GM23338 (cell line): ENCODE data around the gene SPACA7. TPM values are rescaled to one million over a fixed set of nuclear protein-coding genes. Genes with fewer than 3 reads are reported as not detected.

ENCODE experiments used
- ATAC-seq: fragments of 200-7000 bp; cut with Tn5 transposase; 3 replicates; pipeline ENCODE4 v1.9.1; 2020
- DNase-seq: peaks from one replicate; pipeline ENCODE4 v3.0.0-alpha.2; 2015; ENCODE audit warnings: low spot score
- H2AFZ ChIP-seq: fragments of 200-600 bp; sonication (generic); 2 replicates; pipeline ENCODE4 v1.8.0; 2016; ENCODE audit warnings: antibody characterized with exemption, mild to moderate bottlenecking, moderate library complexity
- H3F3A ChIP-seq: fragments of 200-600 bp; sonication (generic); replicated peaks from 2 replicates; pipeline ENCODE4 v1.8.0; 2017; ENCODE audit warnings: antibody characterized with exemption, mixed run types, low read depth
- H3K27ac ChIP-seq: fragments of 200-600 bp; sonication (generic); 2 replicates; pipeline ENCODE4 v1.6.1; 2016; ENCODE audit warnings: low read depth
- H3K27me3 ChIP-seq: fragments of 200-600 bp; sonication (generic); 2 replicates; pipeline ENCODE4 v1.8.0; 2016; ENCODE audit warnings: mild to moderate bottlenecking, mixed run types, moderate library complexity; ENCODE audit not compliant: insufficient read depth
- H3K36me3 ChIP-seq: fragments of 200-600 bp; sonication (generic); 2 replicates; pipeline ENCODE4 v1.8.0; 2016; ENCODE audit warnings: mild to moderate bottlenecking; ENCODE audit not compliant: insufficient read depth
- H3K4me1 ChIP-seq: fragments of 200-600 bp; sonication (generic); 2 replicates; pipeline ENCODE4 v1.8.0; 2016; ENCODE audit warnings: mild to moderate bottlenecking, moderate library complexity; ENCODE audit not compliant: insufficient read depth
- H3K4me2 ChIP-seq: fragments of 200-600 bp; sonication (generic); 2 replicates; pipeline ENCODE4 v1.7.1; 2017; ENCODE audit warnings: mixed run types
- H3K4me3 ChIP-seq: fragments of 200-600 bp; sonication (generic); 2 replicates; pipeline ENCODE4 v1.6.1; 2016; ENCODE audit warnings: mixed run types
- H3K79me2 ChIP-seq: fragments of 200-600 bp; sonication (generic); replicated peaks from 2 replicates; pipeline ENCODE4 v1.8.0; 2017; ENCODE audit warnings: mild to moderate bottlenecking; ENCODE audit not compliant: insufficient read depth
- H3K9me2 ChIP-seq: fragments of 200-600 bp; sonication (generic); 2 replicates; pipeline ENCODE4 v1.8.0; 2017; ENCODE audit not compliant: insufficient read depth
- H4K20me1 ChIP-seq: fragments of 200-600 bp; sonication (generic); replicated peaks from 2 replicates; pipeline ENCODE4 v1.8.0; 2017; ENCODE audit warnings: mild to moderate bottlenecking; ENCODE audit not compliant: insufficient read depth
- H3K27ac Mint-ChIP-seq: 2 replicates; pipeline ENCODE4 v1.8.0; 2020; ENCODE audit warnings: inconsistent platforms, mild to moderate bottlenecking, moderate library complexity, mixed read lengths
- H3K27me3 Mint-ChIP-seq: 3 replicates; pipeline ENCODE4 v1.8.0; 2022; ENCODE audit warnings: low read depth, mild to moderate bottlenecking, moderate library complexity, mixed read lengths, inconsistent platforms; ENCODE audit not compliant: insufficient read depth, poor library complexity
- H3K36me3 Mint-ChIP-seq: 3 replicates; pipeline ENCODE4 v1.8.0; 2021; ENCODE audit warnings: low read depth, mild to moderate bottlenecking, inconsistent platforms, moderate library complexity, mixed read lengths
- H3K4me1 Mint-ChIP-seq: 3 replicates; pipeline ENCODE4 v1.8.0; 2020; ENCODE audit warnings: mild to moderate bottlenecking, inconsistent platforms, mixed read lengths
- H3K4me3 Mint-ChIP-seq: 3 replicates; pipeline ENCODE4 v1.8.0; 2021; ENCODE audit warnings: moderate library complexity, mild to moderate bottlenecking, inconsistent platforms, mixed read lengths
- H3K9me3 Mint-ChIP-seq: 3 replicates; pipeline ENCODE4 v1.8.0; 2020; ENCODE audit warnings: moderate library complexity, mild to moderate bottlenecking, inconsistent platforms, mixed read lengths
- CREB1 ChIP-seq: fragments of 250-450 bp; sonication (Bioruptor Pico); IDR thresholded peaks from 2 replicates; pipeline ENCODE4 v1.5.0; 2020; ENCODE audit warnings: low read depth, mild to moderate bottlenecking, moderate library complexity
- EZH2 ChIP-seq: fragments of 200-600 bp; sonication (generic); IDR thresholded peaks from one replicate; pipeline ENCODE4 v1.8.0; 2017; ENCODE audit warnings: antibody characterized with exemption, mild to moderate bottlenecking, low read depth; ENCODE audit not compliant: unreplicated experiment
- EZH2phosphoT487 ChIP-seq: fragments of 200-600 bp; sonication (generic); IDR thresholded peaks from one replicate; pipeline ENCODE4 v1.8.1; 2018; ENCODE audit warnings: antibody characterized with exemption; ENCODE audit not compliant: unreplicated experiment
- POLR2AphosphoS5 ChIP-seq: IDR thresholded peaks from 2 replicates; pipeline ENCODE4 v1.6.1; 2016; ENCODE audit warnings: antibody characterized with exemption, low read depth
- REST ChIP-seq: IDR thresholded peaks from one replicate; pipeline ENCODE4 v1.6.1; 2018; ENCODE audit warnings: antibody characterized with exemption; ENCODE audit not compliant: unreplicated experiment
- STAT1 ChIP-seq: IDR thresholded peaks from one replicate; pipeline ENCODE4 v1.6.1; 2016; ENCODE audit warnings: antibody characterized with exemption; ENCODE audit not compliant: unreplicated experiment
- ZNF331 ChIP-seq: fragments of 250-450 bp; sonication (Bioruptor Pico); IDR thresholded peaks from 2 replicates; pipeline ENCODE4 v1.5.0; 2020; ENCODE audit warnings: low read depth, mild to moderate bottlenecking, moderate library complexity
- polyA plus RNA-seq: library from polyadenylated mRNA; unstranded; fragments of >200 nt; fragmentation: Nextera tagmentation; extraction: Ambion mirVana; gene quantifications from 2 replicates; pipeline ENCODE4 v1.2.1, GENCODE V29; 2016
- total RNA-seq: library from RNA; depleted of rRNA; stranded (reverse); fragments of >200 nt; shearing (Covaris generic); gene quantifications from 2 replicates; pipeline ENCODE4 v1.2.3, GENCODE V29; 2014
- TF ChIP-seq, protein P1 (sequence below): fragments of 250-450 bp; sonication (Bioruptor Pico); IDR thresholded peaks from 2 replicates; pipeline ENCODE4 v1.5.0; 2020; ENCODE audit warnings: mild to moderate bottlenecking, moderate library complexity
- TF ChIP-seq, protein P2 (sequence below): IDR thresholded peaks from 2 replicates; pipeline ENCODE4 v1.6.1; 2016; ENCODE audit warnings: antibody characterized with exemption

SPACA7 gene
- total and polyA plus RNA-seq, 2 experiments from 2014 or later, result not detected

- H3K27ac Mint-ChIP-seq, result no peak overlapping the region
- peaks cover 5% of the 10 kb centered on the region for H3K27me3 Mint-ChIP-seq
- no peaks in the 10 kb centered on the region for H3K79me2 ChIP-seq
- no peaks in the 10 kb centered on the region for H3K36me3 ChIP-seq
- H3K9me2 ChIP-seq, result no peaks in the 10 kb centered on the region
- TF ChIP-seq ZNF331 (CRISPR knock-in tag) (no peak), POLR2AphosphoS5 (no peak), EZH2phosphoT487 (no peak), STAT1 (no peak), CREB1 (CRISPR knock-in tag) (no peak), EZH2 (no peak), REST (no peak)
- TF ChIP-seq, protein P1, sequence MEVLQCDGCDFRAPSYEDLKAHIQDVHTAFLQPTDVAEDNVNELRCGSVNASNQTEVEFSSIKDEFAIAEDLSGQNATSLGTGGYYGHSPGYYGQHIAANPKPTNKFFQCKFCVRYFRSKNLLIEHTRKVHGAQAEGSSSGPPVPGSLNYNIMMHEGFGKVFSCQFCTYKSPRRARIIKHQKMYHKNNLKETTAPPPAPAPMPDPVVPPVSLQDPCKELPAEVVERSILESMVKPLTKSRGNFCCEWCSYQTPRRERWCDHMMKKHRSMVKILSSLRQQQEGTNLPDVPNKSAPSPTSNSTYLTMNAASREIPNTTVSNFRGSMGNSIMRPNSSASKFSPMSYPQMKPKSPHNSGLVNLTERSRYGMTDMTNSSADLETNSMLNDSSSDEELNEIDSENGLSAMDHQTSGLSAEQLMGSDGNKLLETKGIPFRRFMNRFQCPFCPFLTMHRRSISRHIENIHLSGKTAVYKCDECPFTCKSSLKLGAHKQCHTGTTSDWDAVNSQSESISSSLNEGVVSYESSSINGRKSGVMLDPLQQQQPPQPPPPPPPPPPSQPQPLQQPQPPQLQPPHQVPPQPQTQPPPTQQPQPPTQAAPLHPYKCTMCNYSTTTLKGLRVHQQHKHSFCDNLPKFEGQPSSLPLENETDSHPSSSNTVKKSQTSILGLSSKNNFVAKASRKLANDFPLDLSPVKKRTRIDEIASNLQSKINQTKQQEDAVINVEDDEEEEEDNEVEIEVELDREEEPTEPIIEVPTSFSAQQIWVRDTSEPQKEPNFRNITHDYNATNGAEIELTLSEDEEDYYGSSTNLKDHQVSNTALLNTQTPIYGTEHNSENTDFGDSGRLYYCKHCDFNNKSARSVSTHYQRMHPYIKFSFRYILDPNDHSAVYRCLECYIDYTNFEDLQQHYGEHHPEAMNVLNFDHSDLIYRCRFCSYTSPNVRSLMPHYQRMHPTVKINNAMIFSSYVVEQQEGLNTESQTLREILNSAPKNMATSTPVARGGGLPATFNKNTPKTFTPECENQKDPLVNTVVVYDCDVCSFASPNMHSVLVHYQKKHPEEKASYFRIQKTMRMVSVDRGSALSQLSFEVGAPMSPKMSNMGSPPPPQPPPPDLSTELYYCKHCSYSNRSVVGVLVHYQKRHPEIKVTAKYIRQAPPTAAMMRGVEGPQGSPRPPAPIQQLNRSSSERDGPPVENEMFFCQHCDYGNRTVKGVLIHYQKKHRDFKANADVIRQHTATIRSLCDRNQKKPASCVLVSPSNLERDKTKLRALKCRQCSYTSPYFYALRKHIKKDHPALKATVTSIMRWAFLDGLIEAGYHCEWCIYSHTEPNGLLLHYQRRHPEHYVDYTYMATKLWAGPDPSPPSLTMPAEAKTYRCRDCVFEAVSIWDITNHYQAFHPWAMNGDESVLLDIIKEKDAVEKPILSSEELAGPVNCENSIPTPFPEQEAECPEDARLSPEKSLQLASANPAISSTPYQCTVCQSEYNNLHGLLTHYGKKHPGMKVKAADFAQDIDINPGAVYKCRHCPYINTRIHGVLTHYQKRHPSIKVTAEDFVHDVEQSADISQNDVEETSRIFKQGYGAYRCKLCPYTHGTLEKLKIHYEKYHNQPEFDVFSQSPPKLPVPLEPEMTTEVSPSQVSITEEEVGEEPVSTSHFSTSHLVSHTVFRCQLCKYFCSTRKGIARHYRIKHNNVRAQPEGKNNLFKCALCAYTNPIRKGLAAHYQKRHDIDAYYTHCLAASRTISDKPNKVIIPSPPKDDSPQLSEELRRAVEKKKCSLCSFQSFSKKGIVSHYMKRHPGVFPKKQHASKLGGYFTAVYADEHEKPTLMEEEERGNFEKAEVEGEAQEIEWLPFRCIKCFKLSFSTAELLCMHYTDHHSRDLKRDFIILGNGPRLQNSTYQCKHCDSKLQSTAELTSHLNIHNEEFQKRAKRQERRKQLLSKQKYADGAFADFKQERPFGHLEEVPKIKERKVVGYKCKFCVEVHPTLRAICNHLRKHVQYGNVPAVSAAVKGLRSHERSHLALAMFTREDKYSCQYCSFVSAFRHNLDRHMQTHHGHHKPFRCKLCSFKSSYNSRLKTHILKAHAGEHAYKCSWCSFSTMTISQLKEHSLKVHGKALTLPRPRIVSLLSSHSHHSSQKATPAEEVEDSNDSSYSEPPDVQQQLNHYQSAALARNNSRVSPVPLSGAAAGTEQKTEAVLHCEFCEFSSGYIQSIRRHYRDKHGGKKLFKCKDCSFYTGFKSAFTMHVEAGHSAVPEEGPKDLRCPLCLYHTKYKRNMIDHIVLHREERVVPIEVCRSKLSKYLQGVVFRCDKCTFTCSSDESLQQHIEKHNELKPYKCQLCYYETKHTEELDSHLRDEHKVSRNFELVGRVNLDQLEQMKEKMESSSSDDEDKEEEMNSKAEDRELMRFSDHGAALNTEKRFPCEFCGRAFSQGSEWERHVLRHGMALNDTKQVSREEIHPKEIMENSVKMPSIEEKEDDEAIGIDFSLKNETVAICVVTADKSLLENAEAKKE (CRISPR knock-in tag), result no peak
- TF ChIP-seq, protein P2, sequence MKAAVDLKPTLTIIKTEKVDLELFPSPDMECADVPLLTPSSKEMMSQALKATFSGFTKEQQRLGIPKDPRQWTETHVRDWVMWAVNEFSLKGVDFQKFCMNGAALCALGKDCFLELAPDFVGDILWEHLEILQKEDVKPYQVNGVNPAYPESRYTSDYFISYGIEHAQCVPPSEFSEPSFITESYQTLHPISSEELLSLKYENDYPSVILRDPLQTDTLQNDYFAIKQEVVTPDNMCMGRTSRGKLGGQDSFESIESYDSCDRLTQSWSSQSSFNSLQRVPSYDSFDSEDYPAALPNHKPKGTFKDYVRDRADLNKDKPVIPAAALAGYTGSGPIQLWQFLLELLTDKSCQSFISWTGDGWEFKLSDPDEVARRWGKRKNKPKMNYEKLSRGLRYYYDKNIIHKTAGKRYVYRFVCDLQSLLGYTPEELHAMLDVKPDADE, result no peak
- H3K4me3 Mint-ChIP-seq, result no peak overlapping the region
- no peak overlapping the region for H3K4me3 ChIP-seq
- H3K4me2 ChIP-seq, result no peak overlapping the region
- H4K20me1 ChIP-seq, result no peaks in the 10 kb centered on the region
- H3K27me3 ChIP-seq, result no peaks in the 10 kb centered on the region
- ATAC-seq (no peak), DNase-seq (no peak)
- peaks cover 19% of the 10 kb centered on the region; the same call in 2 of the 3 replicates for H3K9me3 Mint-ChIP-seq
- no peak overlapping the region for H3K27ac ChIP-seq
- H2AFZ ChIP-seq, result no peak overlapping the region
- peaks cover 27% of the 10 kb centered on the region for H3K4me1 Mint-ChIP-seq
- H3F3A ChIP-seq, result no peaks in the 10 kb centered on the region
- peaks cover under 1% of the 10 kb centered on the region; the same call in 1 of the 3 replicates for H3K36me3 Mint-ChIP-seq
- peaks cover 3% of the 10 kb centered on the region for H3K4me1 ChIP-seq
Observed at GRCh38 chr13:112341446-112341845, 34.7 kb upstream of the SPACA7 start.
